Measurements from ENCODE around the gene GDPD2. TPM values are rescaled to one million over a fixed set of nuclear protein-coding genes. Genes with fewer than 3 reads are reported as not detected.

The GDPD2 gene
- total RNA-seq, 2 experiments from 2014 or later, result not detected

DNA sequence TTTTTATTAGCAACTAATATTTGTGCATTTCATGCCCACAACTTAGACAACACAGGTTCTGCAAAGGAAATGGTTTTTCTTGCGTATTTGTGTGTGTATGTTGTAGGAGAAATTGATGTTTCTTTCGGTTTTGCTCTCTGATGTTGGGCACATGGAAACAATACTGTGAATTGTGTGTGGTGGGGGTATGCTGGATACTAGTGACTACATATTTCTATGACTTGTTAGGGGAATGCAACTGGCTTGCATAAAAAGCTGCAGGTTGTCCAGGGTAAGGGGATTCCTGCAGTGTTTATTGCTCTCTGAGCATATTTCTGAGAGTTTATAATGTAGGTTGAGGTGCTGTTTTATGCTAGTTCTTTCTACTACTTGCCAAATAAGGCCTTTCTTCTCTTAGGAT is 33.1 kb downstream of the GDPD2 start:
- POLR2A ChIA-PET, result no interaction called here

DNA sequence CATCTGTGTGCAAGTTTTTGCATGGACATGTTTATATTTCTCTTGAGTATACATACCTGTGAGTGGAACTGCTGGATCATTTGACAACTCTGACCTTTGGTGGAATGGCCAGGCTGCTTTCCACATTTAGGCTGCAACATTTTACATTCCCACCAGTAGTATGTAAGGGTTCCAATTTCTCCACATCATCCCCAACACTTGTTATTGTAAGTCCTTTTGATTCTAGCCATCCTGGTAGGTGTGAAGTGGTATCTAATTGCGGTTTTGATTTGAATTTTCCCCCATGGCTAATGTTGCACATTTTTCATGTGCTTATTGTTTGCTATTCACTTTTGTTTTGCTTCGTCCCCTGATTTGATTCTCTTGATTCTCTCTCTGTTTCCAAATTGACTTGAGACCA is 37.9 kb downstream of the GDPD2 start:
- ChIA-PET CTCF (no interaction called here), POLR2A (no interaction called here)

More for the DNA sequence above, 33.1 kb downstream of the GDPD2 start:
- CTCF ChIA-PET, result no interaction called here

DNA sequence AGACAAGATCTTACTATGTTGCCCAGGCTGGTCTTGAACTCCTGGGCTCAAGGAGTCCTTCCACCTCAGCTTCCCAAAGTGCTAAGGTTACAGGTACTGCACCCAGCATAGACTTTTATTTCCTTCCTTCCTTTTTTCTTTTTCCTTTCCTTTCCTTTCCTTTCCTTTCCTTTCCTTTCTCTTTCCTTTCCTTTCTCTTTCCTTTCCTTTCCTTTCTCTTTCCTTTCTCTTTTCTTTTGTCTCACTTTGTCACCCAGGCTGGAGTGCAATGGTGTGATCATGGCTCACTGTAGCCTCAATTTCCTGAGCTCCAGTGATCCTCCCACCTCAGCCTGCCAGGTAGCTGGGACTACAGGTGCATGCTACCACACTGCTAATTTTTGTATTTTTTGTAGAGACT is 40.9 kb downstream of the GDPD2 start:
- CTCF ChIA-PET, result no interaction called here
- POLR2A ChIA-PET, result no interaction called here

DNA sequence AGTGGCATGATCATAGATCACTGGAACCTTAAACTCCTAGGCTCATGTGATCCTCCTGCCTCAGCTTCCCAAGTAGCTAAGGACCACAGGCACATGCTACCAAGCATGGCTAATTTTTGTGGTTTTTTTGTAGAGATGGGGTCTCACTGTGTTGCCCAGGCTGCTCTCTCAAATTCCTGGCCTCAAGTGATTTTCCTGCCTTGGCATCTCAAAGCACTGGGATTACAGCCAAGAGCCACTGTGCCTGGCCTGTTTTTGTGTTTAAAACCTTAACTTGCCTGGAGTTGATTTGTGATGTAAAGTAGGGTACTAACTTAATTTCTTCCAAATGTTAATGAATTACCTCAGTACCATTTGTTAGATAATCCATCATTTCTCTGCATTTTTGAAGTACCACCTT is 43.9 kb downstream of the GDPD2 start:
- ChIA-PET POLR2A (no interaction called here), CTCF (no interaction called here)

DNA sequence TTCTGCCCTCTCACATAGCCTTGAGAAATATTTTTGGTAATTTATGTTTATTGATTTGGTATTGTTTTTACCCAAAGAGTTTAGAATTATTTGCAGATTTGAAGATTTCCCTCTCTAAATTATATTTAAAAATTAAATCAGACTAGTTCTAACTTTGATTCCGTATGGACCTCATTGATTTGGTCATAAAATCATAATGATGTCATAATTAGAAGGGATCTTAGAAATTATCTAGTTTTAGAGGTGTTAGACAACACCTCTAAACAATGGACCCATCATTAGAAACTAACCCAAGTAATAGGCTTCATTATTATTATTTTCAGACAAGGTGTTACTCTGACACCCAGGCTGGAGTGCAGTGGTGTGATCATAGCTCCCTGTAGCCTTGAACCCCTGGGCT is 45.6 kb downstream of the GDPD2 start:
- ChIA-PET POLR2A (no interaction called here), CTCF (no interaction called here)

DNA sequence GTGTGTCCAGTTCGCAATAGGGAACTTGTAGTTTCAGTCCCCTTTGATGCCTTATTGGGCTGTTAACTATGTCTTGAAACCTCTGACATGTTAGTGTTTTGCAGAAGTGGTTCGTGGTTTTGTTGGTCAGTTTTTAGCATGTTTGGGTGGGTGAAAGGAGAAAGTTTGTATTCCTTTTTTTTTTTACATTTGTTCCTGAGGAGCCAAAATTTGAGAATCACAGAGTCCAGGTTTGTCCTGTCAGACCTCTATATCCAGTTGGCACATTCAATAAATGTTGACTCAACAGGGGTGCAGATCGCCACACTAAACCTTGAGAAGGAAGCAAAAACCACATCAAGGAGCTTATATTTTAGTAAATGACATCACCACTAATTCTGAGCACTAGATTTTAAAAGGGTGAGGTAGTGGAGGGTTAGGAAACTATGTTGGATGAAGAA is 47.8 kb downstream of the GDPD2 start:
- CTCF ChIA-PET, result interaction anchor here (0.5 to 1.0 kb wide), 2 partner anchors 19 to 236 kb away, joined by 3 to 5 read pairs; partner anchors contain the start of gene AWAT1
- POLR2A ChIA-PET, result no interaction called here

DNA sequence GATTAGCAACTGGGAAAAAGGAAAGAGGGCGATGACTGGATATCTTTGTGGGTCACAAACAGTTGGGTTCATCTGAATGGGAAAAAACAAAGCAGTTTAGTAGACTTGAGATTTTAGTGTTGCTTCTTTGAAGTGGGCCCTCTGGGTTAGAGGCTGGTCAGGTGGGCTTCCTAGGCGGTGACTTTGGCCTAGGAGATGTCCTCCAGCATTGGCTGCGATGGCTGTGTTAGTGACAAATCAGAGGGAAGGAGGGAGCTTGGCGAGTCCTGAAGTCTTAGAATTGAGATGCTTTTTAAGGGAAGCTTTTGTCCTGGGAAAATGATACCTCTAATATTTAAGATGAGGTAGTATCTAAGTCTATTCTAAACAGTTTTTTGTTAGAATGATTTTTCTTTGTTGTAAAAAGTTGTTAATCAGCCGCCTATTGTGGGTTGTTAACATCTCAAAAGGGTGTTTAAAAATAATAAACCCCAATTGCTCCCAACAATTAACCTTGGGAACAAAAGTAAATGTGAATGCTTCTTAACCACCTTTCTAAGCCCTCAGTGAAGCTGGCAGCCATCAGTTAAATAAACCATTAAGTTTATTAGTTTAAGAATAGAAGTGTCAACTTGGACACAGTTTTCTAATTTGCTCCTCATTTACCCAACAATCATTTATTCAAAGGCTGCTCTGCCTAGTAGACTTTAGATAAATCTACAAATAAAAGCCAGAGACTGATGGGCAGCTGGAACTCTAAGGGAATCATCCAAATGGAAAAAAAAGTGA is 53.2 kb downstream of the GDPD2 start:
- POLR2A ChIA-PET, result no interaction called here
- CTCF ChIA-PET, result no interaction called here

DNA sequence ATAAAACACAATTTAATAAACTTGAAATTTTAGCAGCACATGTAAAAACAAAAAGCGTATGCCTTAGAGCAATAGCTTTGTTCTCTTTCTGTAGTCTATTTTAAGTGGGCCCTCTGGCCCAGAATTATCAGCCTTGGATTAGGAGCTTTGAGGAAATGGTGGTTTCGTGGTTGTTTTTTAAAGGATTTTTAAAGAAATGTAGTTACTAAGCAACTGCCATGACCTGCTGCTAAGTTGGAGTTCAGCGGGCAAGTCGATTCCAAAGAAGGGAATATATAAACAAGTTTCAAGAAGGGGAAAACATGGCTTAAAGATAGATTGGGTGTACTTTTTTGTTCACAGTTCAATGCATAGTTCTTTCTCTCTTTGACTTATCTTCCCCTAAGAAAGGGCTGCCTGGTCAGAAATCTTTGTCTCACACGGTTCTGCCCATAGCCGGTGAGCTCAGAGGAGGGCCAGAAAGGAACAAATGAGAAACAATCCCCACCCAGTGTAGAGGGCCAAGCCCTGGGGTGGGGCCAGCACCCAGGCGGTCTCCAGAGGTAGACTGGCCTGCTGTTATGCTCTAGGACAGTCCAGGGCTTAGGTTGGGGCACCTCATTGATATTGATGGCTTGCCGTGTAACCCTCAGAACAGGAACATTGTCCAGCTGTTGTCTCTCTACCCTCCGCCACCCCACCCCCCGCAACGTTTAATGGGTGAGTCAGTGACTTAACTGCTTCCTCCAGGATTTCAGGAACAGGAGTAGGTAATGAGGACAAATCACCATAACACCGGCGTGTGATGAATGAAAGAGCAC is 54.0 kb downstream of the GDPD2 start:
- POLR2A ChIA-PET, result no interaction called here
- CTCF ChIA-PET, result no interaction called here

DNA sequence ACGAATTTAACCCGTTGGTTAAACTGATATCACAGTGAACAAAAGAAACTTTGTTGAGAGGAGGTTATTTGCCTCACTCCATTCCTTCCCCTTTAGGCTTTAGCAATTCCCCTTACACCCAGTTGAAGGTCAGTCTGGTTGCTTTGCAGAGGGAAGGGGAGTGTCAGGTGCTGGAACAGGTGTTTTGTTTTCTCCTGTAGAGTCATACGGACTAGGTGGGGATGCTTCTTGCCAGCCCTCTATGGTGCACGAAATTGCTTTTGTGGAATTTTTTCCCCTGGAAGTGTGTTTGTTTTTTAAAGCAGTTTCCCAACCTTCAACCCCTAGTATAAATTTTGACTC is 54.6 kb downstream of the GDPD2 start:
- POLR2A ChIA-PET, result no interaction called here
- CTCF ChIA-PET, result no interaction called here

DNA sequence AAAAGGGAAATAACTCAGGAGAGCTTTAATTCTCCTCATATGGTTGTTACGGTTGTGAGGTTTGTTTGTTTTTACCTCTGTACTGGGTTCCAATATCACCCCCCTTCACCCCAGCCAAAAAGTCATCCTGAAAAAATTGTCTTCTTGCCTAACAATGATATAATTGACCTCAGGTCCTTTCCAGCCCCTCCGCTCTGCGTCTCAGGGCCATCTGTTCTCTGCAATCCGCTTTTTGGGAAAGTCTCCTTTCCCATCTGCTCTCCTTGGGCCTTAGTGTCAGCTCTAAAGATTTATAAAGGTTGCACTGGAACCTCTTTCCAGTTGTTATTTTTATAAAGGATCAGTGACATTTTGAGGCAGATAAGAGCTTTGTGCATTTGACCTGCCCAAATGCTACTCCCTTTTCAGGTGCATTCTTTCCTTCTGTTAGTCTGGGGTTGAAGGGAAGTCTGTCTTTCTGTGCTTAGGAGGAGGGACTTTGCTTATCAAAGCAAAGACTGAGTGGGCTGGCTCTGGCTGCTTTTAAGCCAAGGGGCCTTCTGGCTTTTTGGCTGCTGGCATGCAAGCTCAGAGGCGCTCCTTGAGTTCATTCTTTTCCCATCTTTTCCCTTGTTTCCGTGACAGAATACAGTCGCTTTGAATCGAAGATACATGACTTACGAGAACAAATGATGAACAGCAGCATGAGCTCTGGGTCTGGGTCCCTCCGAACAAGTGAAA is 55.6 kb downstream of the GDPD2 start:
- CTCF ChIA-PET, result no interaction called here

DNA sequence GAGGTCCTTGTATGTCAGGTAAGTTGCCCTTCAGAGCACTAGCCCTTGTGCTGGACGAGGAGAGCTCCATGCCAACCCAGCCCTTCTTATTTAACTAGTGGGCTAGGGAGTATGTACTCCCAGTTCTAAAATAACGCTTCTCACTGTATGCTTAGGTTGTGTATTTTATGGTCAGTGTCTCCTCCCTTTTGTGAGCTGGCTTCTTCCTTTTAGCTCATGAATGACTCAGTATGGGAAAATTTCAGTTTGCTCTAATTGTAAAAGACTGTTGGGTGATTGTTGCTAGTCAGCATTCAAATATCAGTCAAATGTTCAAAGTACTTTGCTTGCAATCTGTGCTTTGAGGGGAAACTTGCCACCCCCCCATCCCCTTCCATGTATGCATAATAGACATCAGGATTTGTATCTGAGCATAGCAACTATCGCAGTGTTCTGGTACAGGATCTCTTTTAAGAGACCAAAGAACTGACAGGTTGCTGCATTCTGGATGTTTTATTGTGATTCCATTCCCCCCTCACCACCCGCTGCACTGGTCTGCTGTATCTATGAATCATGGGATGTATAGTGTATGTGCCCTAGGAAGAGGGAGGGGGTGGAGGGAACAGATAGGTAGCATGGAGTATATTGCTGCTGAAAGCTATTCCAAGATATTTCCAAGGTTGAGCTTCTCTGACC is 56.3 kb downstream of the GDPD2 start:
- ChIA-PET CTCF (no interaction called here), POLR2A (no interaction called here)

More for the DNA sequence above, 55.6 kb downstream of the GDPD2 start:
- POLR2A ChIA-PET, result no interaction called here

DNA sequence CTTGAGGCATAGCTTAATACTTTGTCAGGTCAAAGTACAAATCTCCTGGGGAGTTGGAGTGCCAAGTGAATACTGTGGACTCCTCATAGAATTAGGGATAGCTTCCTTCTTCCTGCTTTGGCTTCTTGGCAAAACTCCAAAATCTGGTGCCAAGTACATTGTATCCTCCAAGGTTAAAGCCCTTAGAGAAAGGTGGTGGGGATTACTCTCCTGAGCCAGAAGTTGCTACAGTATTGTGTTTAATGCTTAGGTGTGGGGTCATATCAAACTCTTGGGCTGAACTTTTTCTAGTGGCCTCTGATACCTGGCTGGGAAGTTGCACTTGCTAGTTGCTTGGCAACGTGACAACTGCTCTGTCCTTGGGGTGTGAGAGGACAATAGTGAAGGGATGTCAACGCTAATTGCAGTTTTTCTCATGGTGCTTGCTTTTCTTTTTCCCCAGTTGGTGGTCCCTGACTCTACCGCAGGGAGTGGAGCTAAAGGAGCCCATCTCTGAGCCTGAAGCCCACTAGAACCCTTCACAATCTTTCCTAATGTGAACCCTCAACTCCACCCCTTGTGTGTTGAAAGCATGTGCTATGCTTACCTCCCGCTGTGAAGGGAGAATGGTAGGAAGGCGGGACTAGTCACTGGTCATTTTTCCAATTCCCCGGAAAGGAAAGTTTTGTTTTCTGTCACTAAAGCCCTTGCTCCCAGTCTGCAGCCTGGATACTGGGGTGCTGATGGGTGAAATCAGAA is 57.0 kb downstream of the GDPD2 start:
- ChIA-PET CTCF (no interaction called here), POLR2A (no interaction called here)

DNA sequence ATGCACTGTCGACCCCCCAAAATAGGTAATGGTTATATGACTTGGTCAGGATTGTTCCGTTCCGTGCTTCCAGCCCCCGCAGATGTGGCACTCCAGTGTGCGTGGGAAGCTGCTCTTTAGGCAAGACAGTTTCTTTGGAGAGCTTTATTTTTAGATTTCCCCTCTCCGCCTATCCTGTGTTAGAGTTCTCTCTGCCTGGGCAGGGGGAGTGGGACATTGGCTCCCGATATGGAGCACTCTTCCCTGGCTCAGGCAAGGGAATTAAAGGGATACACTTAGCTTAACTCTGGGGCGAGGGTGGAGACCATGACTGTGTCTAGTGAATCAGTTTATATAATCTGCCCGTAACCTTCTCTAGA is 57.5 kb downstream of the GDPD2 start:
- CTCF ChIA-PET, result no interaction called here

DNA sequence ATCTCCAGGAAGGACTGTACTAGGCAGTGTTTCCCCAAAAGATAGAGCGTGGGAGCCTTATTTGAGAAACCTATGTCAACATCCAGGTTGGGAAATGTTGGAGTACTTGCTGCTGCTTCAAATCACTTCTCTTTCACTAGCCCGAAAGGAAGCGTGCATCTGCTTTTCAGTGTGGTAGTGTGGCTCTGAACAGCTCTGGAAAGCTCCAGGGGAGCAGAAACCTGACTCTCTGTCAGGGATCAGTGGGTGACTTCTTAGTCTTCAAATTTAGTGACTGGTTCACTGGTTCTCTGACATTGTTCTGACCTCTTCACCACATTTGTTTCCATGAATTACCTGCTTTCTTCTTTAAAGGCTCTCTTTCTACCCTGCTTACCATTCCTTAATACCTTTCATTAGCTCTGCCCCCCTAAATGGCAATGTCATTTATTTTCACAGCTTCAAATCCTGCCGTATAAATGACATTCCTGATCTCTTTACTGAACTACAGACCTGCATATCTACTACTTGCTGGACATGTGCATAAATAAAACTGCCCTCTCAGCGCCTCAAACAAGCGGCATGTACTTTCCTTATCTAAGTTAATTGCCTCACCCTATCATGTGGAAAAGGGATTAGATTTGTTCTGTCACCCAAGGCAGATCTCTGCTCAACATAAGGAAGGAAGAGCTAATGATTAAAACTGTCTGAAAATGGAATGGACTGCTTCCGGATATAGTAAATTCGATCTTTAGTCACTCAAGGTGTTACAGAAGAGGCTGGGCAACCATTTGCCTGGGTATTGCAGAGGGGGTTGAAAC is 58.6 kb downstream of the GDPD2 start:
- CTCF ChIA-PET, result interaction anchor here (0.5 kb wide), 1 partner anchor 1809 kb away, joined by 4 read pairs; no protein-coding TSS in a partner anchor

More for the DNA sequence above, 57.5 kb downstream of the GDPD2 start:
- POLR2A ChIA-PET, result no interaction called here

DNA sequence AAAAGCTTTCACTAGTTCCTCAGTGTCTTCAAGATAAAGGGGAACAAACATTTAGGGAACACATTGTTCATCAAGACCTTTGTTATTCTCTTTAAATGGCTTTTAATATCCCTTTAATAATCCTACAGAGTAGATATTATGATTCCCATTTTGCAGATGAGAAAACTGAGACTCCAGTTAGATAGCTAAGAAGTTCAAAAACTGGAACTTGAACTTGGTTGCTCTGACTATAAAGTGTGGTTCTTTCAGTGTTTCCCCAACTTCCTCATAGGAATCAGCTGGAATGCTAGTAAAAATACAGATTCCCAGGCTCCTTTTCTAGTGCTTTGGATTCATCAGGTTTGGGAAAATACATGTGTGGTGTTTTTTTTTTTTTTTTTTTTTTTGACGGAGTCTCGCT is 59.2 kb downstream of the GDPD2 start:
- CTCF ChIA-PET, result no interaction called here
- POLR2A ChIA-PET, result no interaction called here

More for the DNA sequence above, 58.6 kb downstream of the GDPD2 start:
- POLR2A ChIA-PET, result no interaction called here

All from activated CD8-positive, alpha-beta memory T cell treated with anti-CD3 and anti-CD28 coated beads for 36 hours (primary cell).